ENCODE data around the gene C22orf31. TPM values are rescaled to one million over a fixed set of nuclear protein-coding genes. Genes with fewer than 3 reads are reported as not detected.

Gene C22orf31
- total RNA-seq: not detected

DNA sequence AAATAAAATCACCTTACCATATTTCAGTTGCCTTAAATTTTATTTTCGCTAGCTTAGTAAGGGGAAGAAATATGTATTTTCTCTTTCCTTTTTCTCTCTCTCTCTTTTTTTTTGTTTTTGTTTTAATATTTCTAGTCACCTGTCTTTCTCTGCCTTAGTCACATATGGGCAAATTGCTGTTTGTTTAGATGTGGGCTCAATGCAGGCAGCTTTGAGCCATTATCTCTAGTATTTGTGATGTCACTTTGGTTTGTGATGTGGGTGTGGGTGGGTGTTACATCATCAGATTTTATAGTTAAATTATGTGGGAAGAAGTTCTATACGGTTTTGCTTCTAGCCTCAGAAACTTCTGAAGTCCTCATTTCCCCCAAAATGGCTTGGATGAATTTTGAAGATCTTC lies at the start of gene C22orf31:
C22orf31 (minus strand) TSS at position 59 of the 400 bp plus-strand sequence; CDS start at position 20, 39 bp downstream.
- Mint-ChIP-seq H3K4me1 (ENCODE audit: low read depth) (peaks cover 8% of the 10 kb centered on the region), H3K27ac (no peak within 1 kb of the TSS), H3K36me3 (ENCODE audit: low read depth) (no peaks in the 10 kb centered on the region), H3K27me3 (peaks cover 26% of the 10 kb centered on the region), H3K9me3 (no peaks in the 10 kb centered on the region), H3K4me3 (no peak within 1 kb of the TSS)
- DNase-seq (no peak), ATAC-seq (no peak)
- intact Hi-C loops (cut with micrococcal nuclease): no loop called here
- ChIA-PET CTCF (interaction anchor here (0.8 kb wide), 1 partner anchor 184 kb away, joined by 3 read pairs; no protein-coding TSS in a partner anchor), POLR2A (no interaction called here)
- TF ChIP-seq, protein P1, sequence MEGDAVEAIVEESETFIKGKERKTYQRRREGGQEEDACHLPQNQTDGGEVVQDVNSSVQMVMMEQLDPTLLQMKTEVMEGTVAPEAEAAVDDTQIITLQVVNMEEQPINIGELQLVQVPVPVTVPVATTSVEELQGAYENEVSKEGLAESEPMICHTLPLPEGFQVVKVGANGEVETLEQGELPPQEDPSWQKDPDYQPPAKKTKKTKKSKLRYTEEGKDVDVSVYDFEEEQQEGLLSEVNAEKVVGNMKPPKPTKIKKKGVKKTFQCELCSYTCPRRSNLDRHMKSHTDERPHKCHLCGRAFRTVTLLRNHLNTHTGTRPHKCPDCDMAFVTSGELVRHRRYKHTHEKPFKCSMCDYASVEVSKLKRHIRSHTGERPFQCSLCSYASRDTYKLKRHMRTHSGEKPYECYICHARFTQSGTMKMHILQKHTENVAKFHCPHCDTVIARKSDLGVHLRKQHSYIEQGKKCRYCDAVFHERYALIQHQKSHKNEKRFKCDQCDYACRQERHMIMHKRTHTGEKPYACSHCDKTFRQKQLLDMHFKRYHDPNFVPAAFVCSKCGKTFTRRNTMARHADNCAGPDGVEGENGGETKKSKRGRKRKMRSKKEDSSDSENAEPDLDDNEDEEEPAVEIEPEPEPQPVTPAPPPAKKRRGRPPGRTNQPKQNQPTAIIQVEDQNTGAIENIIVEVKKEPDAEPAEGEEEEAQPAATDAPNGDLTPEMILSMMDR (IDR thresholded peaks at IDR 0.05): no peak

DNA sequence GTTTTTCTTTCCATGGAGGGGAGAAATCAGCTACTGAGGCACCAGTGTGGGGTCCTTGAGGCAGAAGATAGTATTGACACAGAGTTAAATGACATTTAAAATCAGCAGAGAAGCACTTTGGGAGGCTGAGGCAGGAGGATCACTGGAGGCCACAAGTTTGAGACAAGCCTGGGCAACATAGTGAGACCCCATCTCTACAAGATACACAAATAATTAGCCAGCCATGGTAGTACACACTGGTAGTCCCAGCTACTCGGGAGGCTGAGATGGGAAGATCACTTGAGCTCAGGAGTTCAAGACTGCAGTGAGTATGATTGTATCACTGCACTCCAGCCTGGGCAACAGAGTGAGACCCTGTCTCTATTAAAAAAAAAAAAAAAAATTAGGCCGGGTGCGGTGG lies 49.3 kb upstream of the C22orf31 start:
- Mint-ChIP-seq H3K9me3 (no peaks in the 10 kb centered on the region), H3K4me3 (no peak overlapping the region), H3K27ac (no peak overlapping the region), H3K27me3 (peaks cover 19% of the 10 kb centered on the region), H3K4me1 (ENCODE audit: low read depth) (no peaks in the 10 kb centered on the region), H3K36me3 (ENCODE audit: low read depth) (no peaks in the 10 kb centered on the region)
- DNase-seq (no peak), ATAC-seq (no peak)
- ChIA-PET CTCF (interaction anchor here (1.7 to 2.9 kb wide), 2 partner anchors 28 to 43 kb away, joined by 5 to 14 read pairs; no protein-coding TSS in a partner anchor), POLR2A (no interaction called here)
- intact Hi-C loops (cut with micrococcal nuclease): no loop called here
- TF ChIP-seq, protein P1 (IDR thresholded peaks at IDR 0.05): no peak

DNA sequence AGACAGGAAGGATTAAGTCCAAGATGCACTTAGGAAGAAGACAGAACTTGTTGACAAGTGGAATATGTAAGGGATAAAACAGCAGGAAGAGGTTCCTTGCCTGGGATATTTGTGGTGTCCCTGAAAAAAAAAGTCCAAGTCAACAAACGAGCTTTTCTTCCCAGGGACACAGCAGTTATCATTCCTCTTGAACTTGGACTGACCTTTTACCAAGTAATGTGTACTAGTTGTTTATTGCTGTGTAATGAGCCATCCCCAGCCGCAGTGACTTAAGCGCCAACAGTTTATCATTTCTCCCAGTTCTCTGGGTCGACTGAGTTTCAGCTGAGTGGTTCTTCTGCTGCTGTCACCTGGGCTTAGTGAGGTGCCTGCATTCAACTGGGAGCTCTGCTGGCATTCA lies 48.2 kb upstream of the C22orf31 start:
- no peaks in the 10 kb centered on the region for H3K36me3 Mint-ChIP-seq (ENCODE audit: low read depth)
- peaks cover 13% of the 10 kb centered on the region for H3K27me3 Mint-ChIP-seq
- CTCF ChIA-PET: no interaction called here
- TF ChIP-seq, protein P1 (IDR thresholded peaks at IDR 0.05): no peak
- ATAC-seq (no peak), DNase-seq (no peak)
- no peaks in the 10 kb centered on the region for H3K9me3 Mint-ChIP-seq
- H3K27ac Mint-ChIP-seq: no peak overlapping the region
- intact Hi-C loops (cut with micrococcal nuclease): no loop called here
- no peak overlapping the region for H3K4me3 Mint-ChIP-seq
- H3K4me1 Mint-ChIP-seq (ENCODE audit: low read depth): no peaks in the 10 kb centered on the region
- POLR2A ChIA-PET: no interaction called here

DNA sequence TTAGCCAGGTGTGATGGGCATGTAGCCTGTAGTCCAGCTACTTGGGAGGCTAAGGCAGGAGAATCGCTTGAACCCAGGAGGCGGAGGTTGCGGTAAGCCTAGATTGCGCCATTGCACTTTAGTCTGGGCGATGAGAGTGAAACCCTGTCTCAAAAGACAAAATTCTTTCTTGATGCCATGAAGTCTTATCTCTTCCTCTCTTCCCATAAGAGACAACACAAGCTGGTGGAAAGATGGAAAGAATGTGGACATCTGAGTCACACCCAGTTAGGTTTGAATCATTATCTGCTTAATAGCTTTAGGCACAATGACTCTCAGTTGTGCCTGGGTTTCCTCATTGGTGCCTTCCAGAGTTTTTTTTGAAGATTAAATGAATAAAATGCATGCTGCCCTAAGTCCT lies 46.5 kb upstream of the C22orf31 start:
- CTCF ChIA-PET: no interaction called here
- no peak for ATAC-seq
- POLR2A ChIA-PET: no interaction called here
- no peaks in the 10 kb centered on the region for H3K9me3 Mint-ChIP-seq
- no peak overlapping the region for H3K27ac Mint-ChIP-seq
- TF ChIP-seq, protein P1 (IDR thresholded peaks at IDR 0.05): no peak
- H3K4me1 Mint-ChIP-seq (ENCODE audit: low read depth): no peaks in the 10 kb centered on the region
- intact Hi-C loops (cut with micrococcal nuclease): no loop called here
- H3K4me3 Mint-ChIP-seq: no peak overlapping the region
- no peaks in the 10 kb centered on the region for H3K36me3 Mint-ChIP-seq (ENCODE audit: low read depth)
- H3K27me3 Mint-ChIP-seq: peaks cover 11% of the 10 kb centered on the region
- DNase-seq: no peak

DNA sequence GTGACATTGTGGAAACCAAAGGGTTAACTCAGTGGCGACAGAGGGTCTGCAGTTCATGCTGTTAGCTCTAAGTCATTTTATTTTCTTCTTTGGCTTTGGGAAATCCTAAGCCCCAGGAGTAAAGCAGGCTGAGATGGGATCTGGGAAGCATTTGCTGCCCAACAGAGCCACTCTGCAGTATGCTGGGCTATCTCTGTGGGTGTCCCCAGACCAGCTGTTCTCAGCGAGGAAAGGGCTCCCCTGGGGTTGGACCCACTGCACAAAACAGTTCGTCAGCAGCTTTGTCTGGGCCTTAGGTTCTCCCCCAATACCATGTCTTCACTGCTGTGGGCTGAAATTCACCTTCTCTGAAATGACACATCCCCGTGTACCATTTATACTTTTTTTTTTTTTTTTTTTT lies 45.2 kb upstream of the C22orf31 start:
- H3K4me3 Mint-ChIP-seq: no peak overlapping the region
- H3K27ac Mint-ChIP-seq: no peak overlapping the region
- intact Hi-C loops (cut with micrococcal nuclease): no loop called here
- no peaks in the 10 kb centered on the region for H3K36me3 Mint-ChIP-seq (ENCODE audit: low read depth)
- ChIA-PET POLR2A (no interaction called here), CTCF (interaction anchor here (1.4 kb wide), 1 partner anchor 10 kb away, joined by 4 read pairs; no protein-coding TSS in a partner anchor)
- peaks cover 11% of the 10 kb centered on the region for H3K27me3 Mint-ChIP-seq
- no peak for DNase-seq
- TF ChIP-seq, protein P1 (IDR thresholded peaks at IDR 0.05): no peak
- ATAC-seq: no peak
- no peaks in the 10 kb centered on the region for H3K4me1 Mint-ChIP-seq (ENCODE audit: low read depth)
- no peaks in the 10 kb centered on the region for H3K9me3 Mint-ChIP-seq

Data from activated CD8-positive, alpha-beta T cell treated with anti-CD3 and anti-CD28 coated beads for 36 hours (primary cell).